Measurements from ENCODE around the gene ATP8A2.
"Not testable (repeated sequence)": the region's sequence is repeated elsewhere in the genome, so short reads cannot be mapped to it uniquely, and the experiment has no call there.

ATP8A2 gene

GRCh38 chr13:25466880-25467279 is 95.1 kb downstream of the ATP8A2 start:
- no peak for DNase-seq

- DNase-seq = no peak
Measured at GRCh38 chr13:25468325-25469168, 96.8 kb downstream of the ATP8A2 start.

GRCh38 chr13:25469169-25469525 is 97.4 kb downstream of the ATP8A2 start:
- DNase-seq = no peak

GRCh38 chr13:25473864-25474263 is 102.1 kb downstream of the ATP8A2 start:
- no peak for DNase-seq

GRCh38 chr13:25478186-25478585 is 106.4 kb downstream of the ATP8A2 start:
- no peak for DNase-seq

- no peak for DNase-seq
Measured at GRCh38 chr13:25489238-25489637, 117.5 kb downstream of the ATP8A2 start.

- DNase-seq = no peak
Measured at GRCh38 chr13:25490236-25490635, 118.5 kb downstream of the ATP8A2 start.

GRCh38 chr13:25493931-25494640 is 122.3 kb downstream of the ATP8A2 start:
- DNase-seq = no peak

- DNase-seq = no peak
Measured at GRCh38 chr13:25494698-25495411, 123.1 kb downstream of the ATP8A2 start.

GRCh38 chr13:25501231-25501630 is 129.5 kb downstream of the ATP8A2 start:
- DNase-seq = no peak

- DNase-seq = no peak
Measured at GRCh38 chr13:25502031-25502430, 130.3 kb downstream of the ATP8A2 start.

GRCh38 chr13:25502551-25502950 is 130.8 kb downstream of the ATP8A2 start:
- no peak for DNase-seq

GRCh38 chr13:25503856-25504255 is 132.1 kb downstream of the ATP8A2 start:
- DNase-seq = no peak

GRCh38 chr13:25507841-25508240 is 136.1 kb downstream of the ATP8A2 start:
- DNase-seq = no peak

GRCh38 chr13:25513060-25513459 is 141.3 kb downstream of the ATP8A2 start:
- not testable (repeated sequence) for DNase-seq

GRCh38 chr13:25518441-25518840 is 146.7 kb downstream of the ATP8A2 start:
- DNase-seq = no peak

- DNase-seq = no peak
Measured at GRCh38 chr13:25525884-25526283, 154.1 kb downstream of the ATP8A2 start.

- no peak for DNase-seq
Measured at GRCh38 chr13:25528266-25528665, 156.5 kb downstream of the ATP8A2 start.

GRCh38 chr13:25529425-25529824 is 157.7 kb downstream of the ATP8A2 start:
- DNase-seq = no peak

GRCh38 chr13:25538276-25538675 is 166.5 kb downstream of the ATP8A2 start:
- DNase-seq = no peak

GRCh38 chr13:25541434-25542123 is 169.8 kb downstream of the ATP8A2 start:
- no peak for DNase-seq

GRCh38 chr13:25548991-25549390 is 177.2 kb downstream of the ATP8A2 start:
- DNase-seq = not testable (repeated sequence)

GRCh38 chr13:25561812-25562211 is 190.0 kb downstream of the ATP8A2 start:
- DNase-seq = no peak

Data from CD4-positive, alpha-beta T cell treated with Interleukin-6 for 4 hours (primary cell).